ENCODE data around the gene SLC36A3.
"Not testable (repeated sequence)": the region's sequence is repeated elsewhere in the genome, so short reads cannot be mapped to it uniquely, and the experiment has no call there.

Gene SLC36A3

GRCh38 chr5:151237685-151238084 is 65.9 kb downstream of the SLC36A3 start:
- DNase-seq (ENCODE audit: low read depth) = no peak

GRCh38 chr5:151236888-151237287 is 66.7 kb downstream of the SLC36A3 start:
- DNase-seq (ENCODE audit: low read depth) = no peak

- DNase-seq (ENCODE audit: low read depth) = not testable (repeated sequence)
Measured at GRCh38 chr5:151235239-151235571, 68.4 kb downstream of the SLC36A3 start.

GRCh38 chr5:151234476-151235238 is 68.9 kb downstream of the SLC36A3 start:
- no peak for DNase-seq (ENCODE audit: low read depth)

- no peak for DNase-seq (ENCODE audit: low read depth)
Measured at GRCh38 chr5:151233616-151234085, 69.9 kb downstream of the SLC36A3 start.

- no peak for DNase-seq (ENCODE audit: low read depth)
Measured at GRCh38 chr5:151231359-151231758, 72.2 kb downstream of the SLC36A3 start.

GRCh38 chr5:151230048-151230680 is 73.4 kb downstream of the SLC36A3 start:
- DNase-seq (ENCODE audit: low read depth) = no peak

- DNase-seq (ENCODE audit: low read depth) = no peak
Measured at GRCh38 chr5:151228986-151229385, 74.6 kb downstream of the SLC36A3 start.

- no peak for DNase-seq (ENCODE audit: low read depth)
Measured at GRCh38 chr5:151227918-151228447, 75.6 kb downstream of the SLC36A3 start.
